ENCODE data around the gene RTL10. TPM values are rescaled to one million over a fixed set of nuclear protein-coding genes. Genes with fewer than 3 reads are reported as not detected.

RTL10 gene
- total and polyA plus RNA-seq, 2 of the 4 experiments (the other 2 are of a cell fraction), result 8.6 to 12.1 TPM

GRCh38 chr22:19837915-19838314 lies 16.8 kb downstream of the RTL10 start:
- dilution Hi-C loops (cut with HindIII; ENCODE audit: low sequenced_read_pairs, unreplicated experiment), result no loop called here
- no peak for TF ChIP-seq USF2 (IDR thresholded peaks at IDR 0.05; ENCODE audit: low read depth, low read length)
- no peak for TF ChIP-seq MAFK (IDR thresholded peaks at IDR 0.05; ENCODE audit: low read depth, low read length)
- TF ChIP-seq CEBPB (IDR thresholded peaks at IDR 0.05; ENCODE audit: low read depth, low read length), result peak; percentile 22; the same call in 1 of the 2 replicates
- CTCF ChIA-PET, result no interaction called here

More at GRCh38 chr22:19837915-19838314, 16.8 kb downstream of the RTL10 start:
- in situ Hi-C loops (cut with MboI; ENCODE audit: low sequenced_read_pairs) (no loop called here), intact Hi-C loops (cut with micrococcal nuclease) (no loop called here)
- Histone ChIP-seq H3K9me3 (ENCODE audit: control insufficient read depth, insufficient read depth, low read length) (no peaks in the 10 kb centered on the region), H3K18ac (ENCODE audit: low read depth, low read length) (no peak overlapping the region), H3K23ac (ENCODE audit: low read depth, low read length) (no peak overlapping the region), H3K27me3 (ENCODE audit: control insufficient read depth, insufficient read depth, low read length) (no peaks in the 10 kb centered on the region), H3K9me1 (ENCODE audit: insufficient read depth, low read length) (peaks cover 4% of the 10 kb centered on the region), H3K9ac (ENCODE audit: low read depth, low read length) (no peak overlapping the region), H3K79me1 (ENCODE audit: low read depth in 1 of 2, low read length in 2 of 2) (peaks cover 0 to 29% of the 10 kb centered on the region in 2 experiments; a peak in 3 of 4 replicates), H2AFZ (replicated peaks; ENCODE audit: low read length, poor library complexity) (no peak overlapping the region), H2BK20ac (ENCODE audit: low read depth, low read length) (no peak overlapping the region), H3K36me3 (ENCODE audit: control insufficient read depth, insufficient read depth, low read length) (no peaks in the 10 kb centered on the region), H3K4ac (ENCODE audit: low read depth, low read length) (no peak overlapping the region), H3K4me3 (ENCODE audit: insufficient read depth, low read depth, low read length) (no peak overlapping the region), H2BK15ac (ENCODE audit: low read depth, low read length) (no peak overlapping the region), H3K56ac (ENCODE audit: extremely low read depth, insufficient read depth, low read length) (no peak overlapping the region), H3K4me1 (ENCODE audit: control insufficient read depth, insufficient read depth, low read length) (peaks cover 2% of the 10 kb centered on the region), H4K91ac (ENCODE audit: insufficient read depth, low read depth, low read length) (no peak overlapping the region), H4K5ac (ENCODE audit: low read depth, low read length) (no peak overlapping the region), H3K27ac (ENCODE audit: insufficient read depth, low read length) (no peak overlapping the region), H4K20me1 (ENCODE audit: insufficient read depth, low read length) (no peaks in the 10 kb centered on the region), H2BK120ac (ENCODE audit: low read depth, low read length) (no peak overlapping the region), H3K4me2 (ENCODE audit: low read depth, low read length) (no peak overlapping the region), H2BK5ac (ENCODE audit: low read depth, low read length, poor library complexity, severe bottlenecking) (no peak overlapping the region), H2AK5ac (ENCODE audit: low read depth, low read length) (no peak overlapping the region), H4K8ac (ENCODE audit: low read depth in 2 of 2, low read length in 2 of 2) (no peak overlapping the region), H3K14ac (replicated peaks; ENCODE audit: low read depth, low read length) (no peak overlapping the region), H2AK9ac (replicated peaks; ENCODE audit: low read depth, low read length, poor library complexity) (no peak overlapping the region)
- no peak for ATAC-seq (ENCODE audit: low read depth)
- no peak for DNase-seq
- BruUV-seq (replicated peaks), result no TSS peak
- no CpG with 5 or more reads among the region's 6 CpGs for WGBS, 2 experiments (ENCODE audit: extremely low coverage in 2 of 2, insufficient read length in 1 of 2)
- POLR2A ChIA-PET (ENCODE audit: unreplicated experiment), result no interaction called here
